ENCODE results near the gene MOK.

- TF ChIP-seq RAD21 (IDR thresholded peaks at IDR 0.05; ENCODE audit: low read length) (no peak), CTCF (conservative IDR thresholded peaks at IDR 0.05; ENCODE audit: low read depth, low read length) (no peak), POLR2A (IDR thresholded peaks at IDR 0.05; ENCODE audit: low read depth, low read length) (no peak), MAFK (IDR thresholded peaks at IDR 0.05; ENCODE audit: low read depth, low read length) (no peak), BHLHE40 (IDR thresholded peaks at IDR 0.05; ENCODE audit: low read depth, low read length) (no peak), MAZ (IDR thresholded peaks at IDR 0.05; ENCODE audit: borderline replicate concordance, low read depth, low read length) (no peak), SMC3 (IDR thresholded peaks at IDR 0.05; ENCODE audit: low read depth, low read length) (no peak), USF2 (IDR thresholded peaks at IDR 0.05; ENCODE audit: low read depth, low read length) (no peak), MXI1 (IDR thresholded peaks at IDR 0.05; ENCODE audit: borderline replicate concordance, low read depth, low read length) (no peak), FOS (IDR thresholded peaks at IDR 0.05; ENCODE audit: low read depth, low read length) (no peak), RCOR1 (IDR thresholded peaks at IDR 0.05; ENCODE audit: insufficient replicate concordance, low read length) (no peak), CEBPB (IDR thresholded peaks at IDR 0.05; ENCODE audit: low read depth, low read length) (no peak), RFX5 (IDR thresholded peaks at IDR 0.05; ENCODE audit: low read depth, low read length) (no peak), CHD1 (IDR thresholded peaks at IDR 0.05; ENCODE audit: low read depth, low read length) (no peak)
These were observed 15.9 kb upstream of the MOK start for GRCh38 chr14:102320671-102321455.
